ENCODE results near the gene SPAG9.
"Not testable (repeated sequence)": the region's sequence is repeated elsewhere in the genome, so short reads cannot be mapped to it uniquely, and the experiment has no call there.

Gene SPAG9

GRCh38 chr17:51128076-51128475, 7.4 kb upstream of the SPAG9 start:
- DNase-seq: peak; percentile 37

DNA sequence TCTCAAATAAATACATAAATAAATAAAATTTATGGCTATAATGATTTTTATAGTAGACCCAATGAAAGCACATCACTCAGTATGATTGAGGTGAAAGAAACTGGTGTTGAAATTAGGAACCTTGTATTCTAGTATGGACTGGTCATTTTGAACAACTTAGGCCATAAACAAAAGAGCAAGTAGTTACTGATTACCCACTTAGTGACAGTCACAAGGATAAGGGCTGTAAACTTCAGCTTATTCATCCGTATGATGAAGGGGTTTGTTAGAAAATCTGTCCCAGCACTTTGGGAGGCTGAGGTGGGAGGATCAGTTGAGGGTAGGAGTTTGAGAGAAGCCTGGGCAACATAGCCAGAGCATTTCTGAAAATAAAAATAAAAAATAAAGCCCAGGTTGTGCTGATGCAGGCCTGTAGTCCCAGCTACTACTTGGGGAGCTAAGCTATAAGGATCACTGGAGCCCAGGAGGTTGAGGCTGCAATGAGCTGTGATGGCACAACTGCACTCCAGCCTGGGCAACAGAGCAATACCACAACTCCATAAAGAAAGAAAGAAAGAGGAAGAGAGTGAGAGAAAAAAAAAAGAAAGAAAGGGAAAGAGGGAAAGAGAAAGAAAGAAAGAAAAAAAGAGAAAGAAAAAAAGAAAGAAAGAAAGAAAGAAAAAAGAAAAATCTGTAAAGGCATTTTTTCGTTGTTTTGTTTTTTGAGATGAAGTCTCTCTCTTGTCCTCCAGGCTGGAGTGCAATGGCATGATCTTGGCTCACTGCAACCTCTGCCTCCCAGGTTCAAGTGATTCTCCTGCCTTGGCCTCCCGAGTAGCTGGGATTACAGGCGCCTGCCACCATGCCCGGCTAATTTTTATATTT, 4.2 kb upstream of the SPAG9 start:
- DNase-seq: no peak

GRCh38 chr17:51122473-51123115, 1.9 kb upstream of the SPAG9 start:
- DNase-seq: peak; percentile 8

GRCh38 chr17:51121620-51122472, 1.2 kb upstream of the SPAG9 start:
- peak; percentile 94 for DNase-seq

GRCh38 chr17:51120357-51120738, 320 bp downstream of the SPAG9 start:
- DNase-seq: peak; percentile 44

- DNase-seq: peak; percentile 35
These were observed 982 bp downstream of the SPAG9 start for GRCh38 chr17:51119415-51120356.

DNA sequence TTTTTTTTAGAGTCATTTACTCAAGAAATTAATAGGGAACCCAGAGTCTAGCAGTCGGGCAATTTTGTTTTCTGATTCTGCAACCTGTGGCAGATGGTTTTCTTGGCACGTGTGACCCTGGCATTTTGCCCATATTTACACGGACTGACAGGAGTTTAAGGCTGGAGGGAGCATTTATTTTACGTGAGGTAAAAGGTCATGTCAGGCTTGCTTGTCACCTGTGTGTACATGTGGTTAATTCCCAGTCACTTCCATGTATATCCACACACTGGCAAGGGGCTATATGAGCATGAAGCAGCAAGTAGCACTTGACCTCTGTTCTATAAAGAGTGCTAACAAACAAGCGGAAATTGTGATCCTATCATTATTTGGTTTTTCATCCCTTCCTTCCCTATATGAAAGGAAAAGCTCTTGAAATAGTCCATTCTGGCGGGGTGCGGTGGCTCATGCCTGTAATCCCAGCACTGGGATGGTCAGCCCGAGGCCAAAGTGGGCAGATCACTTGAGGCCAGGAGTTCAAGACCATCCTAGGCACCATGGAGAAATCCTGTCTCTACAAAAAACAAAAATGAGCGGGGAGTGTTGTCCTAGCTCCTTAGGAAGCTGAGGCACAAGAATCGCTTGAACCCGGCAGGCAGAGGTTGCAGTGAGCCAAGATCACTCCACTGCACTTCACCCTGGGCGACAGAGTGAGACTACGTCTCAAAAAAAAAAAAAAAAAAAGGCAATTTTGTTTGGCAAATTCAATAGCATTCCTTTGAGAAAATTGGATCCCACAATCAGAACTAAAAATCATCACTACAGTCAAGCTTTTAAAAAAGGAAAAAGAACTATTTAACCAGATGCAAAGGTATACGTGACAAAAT, 2.1 kb downstream of the SPAG9 start:
- no peak for DNase-seq

GRCh38 chr17:51115179-51115578, 5.5 kb downstream of the SPAG9 start:
- DNase-seq: no peak

DNA sequence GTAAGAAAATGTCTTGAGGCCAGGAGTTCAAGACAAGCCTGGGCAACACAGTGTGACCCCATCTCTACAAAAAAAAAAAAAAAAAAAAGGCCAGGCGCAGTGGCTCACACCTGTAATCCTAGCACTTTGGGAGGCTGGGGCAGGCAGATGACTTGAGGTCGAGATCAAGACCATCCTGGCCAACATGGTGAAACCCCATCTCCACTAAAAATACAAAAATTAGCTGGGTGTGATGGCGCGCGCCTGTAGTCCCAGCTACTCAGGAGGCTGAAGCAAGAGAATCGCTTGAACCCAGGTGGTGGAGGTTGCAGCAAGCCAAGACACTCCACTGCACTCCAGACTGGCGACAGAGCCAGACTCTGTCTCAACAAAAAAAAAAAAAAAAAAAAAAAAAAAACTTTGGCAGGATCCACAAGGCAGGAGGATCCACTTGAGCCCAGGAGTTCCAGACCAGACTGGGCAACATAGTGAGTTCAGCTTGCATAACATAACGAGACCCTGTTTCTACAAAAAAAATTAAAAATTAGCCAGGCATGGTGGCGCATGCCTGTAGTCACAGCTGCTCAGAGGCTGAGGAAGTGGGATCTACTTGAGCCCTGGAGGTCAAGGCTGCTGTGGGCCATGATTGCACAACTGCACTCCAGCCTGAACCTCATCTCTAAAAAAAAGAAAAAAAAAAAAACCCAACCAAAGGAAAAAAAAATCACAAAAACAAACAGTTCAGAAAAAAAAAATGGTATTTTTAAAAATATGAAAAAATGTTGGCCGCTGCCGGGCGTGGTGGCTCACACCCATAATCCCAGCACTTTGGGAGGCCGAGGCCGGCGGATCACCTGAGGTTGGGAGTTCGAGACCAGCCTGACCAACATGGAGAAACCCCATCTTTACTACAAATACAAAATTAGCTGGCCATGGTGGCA, 8.1 kb downstream of the SPAG9 start:
- not testable (repeated sequence) for DNase-seq

- DNase-seq: no peak
These were observed 12.9 kb downstream of the SPAG9 start for GRCh38 chr17:51107778-51108177.

- no peak for DNase-seq
These were observed 17.2 kb downstream of the SPAG9 start for GRCh38 chr17:51103451-51103850.

DNA sequence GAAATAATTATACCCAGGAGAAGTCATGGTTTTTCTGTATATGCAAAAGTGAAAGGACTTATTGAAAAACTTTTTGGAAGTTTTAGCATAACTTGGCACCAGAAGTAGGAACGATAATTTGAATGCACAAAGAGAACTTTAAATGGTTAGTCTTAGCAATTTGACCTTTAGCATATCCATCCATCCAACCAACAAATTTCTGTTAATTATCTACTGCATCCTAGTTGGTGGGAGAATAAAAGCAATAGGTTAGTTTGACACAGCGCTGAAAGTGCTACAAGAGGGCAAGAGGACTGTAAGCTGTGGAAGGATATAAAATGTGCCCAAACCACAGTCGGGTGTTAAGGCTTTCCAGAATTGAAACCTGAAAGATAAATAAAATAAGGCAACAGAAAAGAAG, 17.6 kb downstream of the SPAG9 start:
- DNase-seq: no peak

DNA sequence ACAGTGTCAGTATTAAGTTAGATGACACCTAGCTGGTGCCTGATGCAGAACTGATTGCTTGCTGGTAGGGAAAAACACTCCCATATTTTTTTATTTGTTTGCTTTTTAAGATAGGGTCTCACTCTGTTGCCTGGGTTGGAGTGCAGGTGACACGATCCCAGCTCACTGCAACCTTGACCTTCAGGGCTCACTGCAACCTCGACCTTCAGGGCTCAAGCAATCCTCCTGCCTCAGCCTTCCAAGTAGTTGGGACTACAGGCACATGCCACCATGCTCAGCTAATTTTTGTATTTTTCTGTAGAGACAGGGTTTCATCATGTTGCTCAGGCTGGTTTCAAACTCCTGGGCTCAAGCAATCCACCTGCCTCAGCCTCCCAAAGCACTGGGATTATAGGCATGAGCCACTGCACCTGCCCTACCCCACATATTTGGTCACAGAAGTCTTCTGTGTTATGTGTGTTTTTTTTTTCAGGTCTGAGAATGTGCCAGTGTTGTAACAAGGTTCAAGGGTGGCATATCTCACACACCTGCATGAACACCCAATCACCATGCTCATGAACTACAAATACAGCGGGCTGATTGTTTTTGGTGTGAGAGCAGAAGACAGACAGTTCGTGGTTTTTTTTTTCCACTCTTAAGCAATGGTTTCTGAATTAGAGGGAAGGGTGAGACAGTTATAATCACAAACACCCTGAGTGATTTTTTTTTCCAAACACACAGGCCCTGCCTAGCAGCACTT, 22.8 kb downstream of the SPAG9 start:
- DNase-seq: no peak

DNA sequence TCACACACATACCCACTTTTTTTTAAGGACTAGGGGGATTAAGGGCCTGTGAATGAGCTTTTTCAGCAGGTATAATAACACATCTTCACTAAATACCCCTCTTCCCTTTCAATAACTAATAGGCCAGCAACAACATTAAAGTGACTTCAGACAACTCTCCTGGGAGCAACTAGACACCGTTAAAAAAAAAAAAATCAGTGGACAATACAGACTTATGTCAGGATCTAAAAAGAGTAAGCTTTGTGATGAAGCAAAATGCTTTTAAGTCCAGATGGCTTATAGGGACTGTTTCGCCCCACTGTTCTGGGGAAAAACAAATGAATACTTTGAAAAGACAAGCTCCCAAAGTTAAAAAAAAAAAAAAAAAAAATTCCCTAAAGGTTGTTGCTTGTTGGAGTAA, 29.0 kb downstream of the SPAG9 start:
- DNase-seq: no peak

GRCh38 chr17:51088868-51089267, 31.8 kb downstream of the SPAG9 start:
- DNase-seq: not testable (repeated sequence)

DNA sequence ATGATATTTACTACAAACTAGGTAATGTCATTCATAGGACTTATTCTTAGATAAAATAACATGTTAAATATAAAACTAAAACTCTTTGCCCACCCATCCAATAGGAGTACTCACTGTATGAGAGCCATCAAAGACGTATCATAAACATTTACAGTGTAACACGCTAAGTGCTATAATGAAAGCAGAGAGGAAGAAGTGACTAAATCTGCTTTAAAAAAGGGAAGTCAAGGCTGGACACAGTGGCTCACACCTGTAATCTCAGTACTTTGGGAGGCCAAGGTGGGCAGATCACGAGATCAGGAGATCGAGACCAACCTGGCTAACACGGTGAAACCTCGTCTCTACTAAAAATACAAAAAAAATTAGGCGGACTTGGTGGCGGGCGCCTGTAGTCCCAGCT, 32.4 kb downstream of the SPAG9 start:
- DNase-seq: no peak

DNA sequence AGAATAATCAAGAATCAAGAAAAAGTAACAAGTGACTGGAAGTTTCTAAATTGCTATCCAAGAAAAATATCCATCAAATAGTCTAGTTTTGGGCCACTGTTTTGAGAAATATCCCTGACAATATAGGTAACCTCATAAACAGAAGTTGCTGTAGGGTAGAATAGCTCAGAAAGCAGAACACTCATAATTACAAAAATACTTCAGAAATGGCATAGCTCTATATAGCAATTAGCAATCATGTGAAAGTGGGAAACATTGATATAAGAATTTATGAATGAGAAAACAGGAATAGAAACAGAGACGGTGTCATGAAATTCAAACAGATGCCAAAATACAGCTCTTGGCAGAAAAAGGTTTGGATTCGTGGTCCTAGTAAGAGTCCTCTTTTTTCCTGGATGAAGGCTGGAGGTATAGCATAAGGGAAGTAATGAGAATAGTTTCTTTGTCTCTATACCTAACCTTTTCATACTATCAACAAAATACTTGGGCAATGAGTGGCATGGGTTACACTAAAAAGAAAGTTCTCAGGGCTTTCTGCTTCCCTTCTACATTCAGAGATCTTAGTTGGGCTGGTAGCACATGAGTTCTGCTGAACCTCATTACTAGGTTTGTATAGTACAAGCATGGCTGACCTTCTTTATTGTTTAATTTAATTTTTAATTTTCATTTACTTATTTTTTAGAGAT, 33.5 kb downstream of the SPAG9 start:
- DNase-seq: no peak

DNA sequence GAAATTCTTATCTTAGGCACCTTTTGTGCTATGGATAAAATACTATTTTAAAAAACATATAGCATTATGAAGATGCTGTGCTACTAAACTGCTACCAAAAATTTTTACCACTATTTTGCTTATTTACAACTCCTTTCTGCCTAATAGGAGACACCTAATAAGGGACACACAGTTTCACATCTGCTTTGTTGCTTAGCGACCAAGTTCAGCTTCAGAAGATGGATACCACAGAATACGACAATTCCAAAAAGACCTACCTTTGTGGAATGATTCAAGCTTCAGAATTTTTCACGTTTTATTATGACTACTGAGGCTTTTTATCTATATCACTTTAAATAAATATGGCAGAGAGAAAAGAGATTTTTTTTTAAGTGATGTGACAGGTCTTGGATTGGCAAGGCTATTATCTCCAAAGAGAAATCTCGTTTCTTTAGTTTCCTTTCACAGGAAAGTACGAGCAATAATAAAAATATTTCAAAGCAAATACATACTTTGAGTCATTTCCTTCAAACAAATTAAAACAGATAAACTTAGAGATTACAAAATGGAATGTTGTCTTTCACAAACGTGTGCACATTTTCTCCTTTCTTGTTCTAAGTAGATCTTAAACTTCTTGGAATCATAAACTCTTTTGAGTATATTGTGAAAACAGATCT, 35.4 kb downstream of the SPAG9 start:
- no peak for DNase-seq
